Endodermal cell (in vitro differentiated cells): Measurements from ENCODE around the gene ZNF503. TPM values are rescaled to one million over a fixed set of nuclear protein-coding genes. Genes with fewer than 3 reads are reported as not detected.

Experiments used
- DNase-seq: peaks from one replicate; pipeline ENCODE4 v3.0.0-alpha.2; 2017
- H3K27ac ChIP-seq: 2 replicates; pipeline ENCODE4 v1.5.1; 2013; ENCODE audit warnings: mild to moderate bottlenecking, low read depth, low read length, moderate library complexity
- H3K27me3 ChIP-seq: 2 replicates; pipeline ENCODE4 v1.6.1; 2013; ENCODE audit warnings: mild to moderate bottlenecking, low read length, moderate library complexity; ENCODE audit not compliant: insufficient read depth, control insufficient read depth, poor library complexity, severe bottlenecking
- H3K36me3 ChIP-seq: 2 replicates; pipeline ENCODE4 v1.7.0; 2013; ENCODE audit warnings: mild to moderate bottlenecking, low read length, moderate library complexity; ENCODE audit not compliant: control insufficient read depth, insufficient read depth
- H3K4me1 ChIP-seq: one replicate; pipeline ENCODE4 v1.7.0; 2013; ENCODE audit warnings: low read length; ENCODE audit not compliant: control insufficient read depth, insufficient read depth
- H3K4me3 ChIP-seq: 2 replicates; pipeline ENCODE4 v1.5.1; 2013; ENCODE audit warnings: mild to moderate bottlenecking, low read length, moderate library complexity
- H3K9ac ChIP-seq: 2 replicates; pipeline ENCODE4 v1.6.1; 2013; ENCODE audit warnings: mild to moderate bottlenecking, low read length, moderate library complexity; ENCODE audit not compliant: poor library complexity, severe bottlenecking; ENCODE audit errors: extremely low read depth
- H3K9me3 ChIP-seq: 2 replicates; pipeline ENCODE4 v1.6.1; 2013; ENCODE audit warnings: mild to moderate bottlenecking, low read length, moderate library complexity; ENCODE audit not compliant: control insufficient read depth
- H3K27ac Mint-ChIP-seq: 2 replicates; pipeline ENCODE4 v1.8.0; 2020; ENCODE audit warnings: mixed read lengths
- H3K27me3 Mint-ChIP-seq: 2 replicates; pipeline ENCODE4 v1.8.0; 2021; ENCODE audit warnings: mild to moderate bottlenecking, mixed read lengths; ENCODE audit not compliant: insufficient read depth
- H3K36me3 Mint-ChIP-seq: 2 replicates; pipeline ENCODE4 v1.8.0; 2020; ENCODE audit warnings: low read depth, mixed read lengths
- H3K4me1 Mint-ChIP-seq: 2 replicates; pipeline ENCODE4 v1.8.0; 2020; ENCODE audit warnings: mixed read lengths
- H3K4me3 Mint-ChIP-seq: 2 replicates; pipeline ENCODE4 v1.8.0; 2020; ENCODE audit warnings: mild to moderate bottlenecking, moderate library complexity, mixed read lengths
- H3K9me3 Mint-ChIP-seq: 2 replicates; pipeline ENCODE4 v1.8.0; 2020; ENCODE audit warnings: mild to moderate bottlenecking, mixed read lengths
- CTCF ChIP-seq: fragments of 200-600 bp; sonication (generic); conservative IDR thresholded peaks from 2 replicates; pipeline ENCODE4 v1.5.0; 2021; ENCODE audit warnings: antibody characterized with exemption, mild to moderate bottlenecking
- WGBS, 2 experiments: methylation state at CpG; one replicate each; pipeline versions ENCODE4 v1.1.5 to v1.1.7; 2013; ENCODE audit warnings: missing lambda C conversion rate in 2 of 2, mixed read lengths in 1 of 2; ENCODE audit not compliant: insufficient coverage in 1 of 2, insufficient read length in 1 of 2; 5-methylcytosine and 5-hydroxymethylcytosine counted together
- total RNA-seq, 2 donors: library from RNA; stranded (reverse); fragmentation: NEBNext Ultra II Directional in 1 of 2; extraction: Animal tissue kit (Norgen Biotek cat#: 25700) in 1 of 2; gene quantifications; 2 replicates in 1 of 2; 3 replicates in 1 of 2; pipeline ENCODE4 v1.2.1, GENCODE V29; 2021

ZNF503 gene
- total RNA-seq, 2 donors from 2014 or later, result 0.40 to 1.1 TPM

DNA sequence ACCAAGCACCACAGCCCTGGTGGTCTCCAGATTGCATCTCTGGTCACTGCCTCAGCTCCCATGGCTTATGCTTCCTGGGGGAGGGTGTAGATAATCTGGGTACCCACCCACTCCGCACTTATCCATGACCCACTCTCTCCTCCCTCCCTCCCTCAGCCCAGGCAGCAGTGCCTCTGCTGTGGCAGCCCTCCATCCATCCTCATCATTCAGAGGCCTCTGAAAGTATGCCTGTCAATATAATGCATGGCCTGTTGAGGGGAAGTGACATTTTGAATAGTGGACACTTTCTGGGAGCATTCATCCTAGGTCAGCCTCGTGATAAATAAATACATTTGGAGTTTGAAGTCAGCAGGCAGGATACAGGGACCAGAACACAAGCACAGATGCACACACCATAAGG is 23.2 kb downstream of the ZNF503 start:
- WGBS, 2 experiments, result 62 to 83% methylated on average over 1 to 2 of the region's 2 CpGs
- H3K27me3 Mint-ChIP-seq, result peaks cover 20% of the 10 kb centered on the region
- H3K4me3 Mint-ChIP-seq, result no peak overlapping the region
- Histone ChIP-seq H3K27me3 (no peaks in the 10 kb centered on the region), H3K27ac (no peak overlapping the region), H3K4me3 (no peak overlapping the region), H3K9ac (no peak overlapping the region), H3K9me3 (no peaks in the 10 kb centered on the region), H3K4me1 (no peaks in the 10 kb centered on the region), H3K36me3 (no peaks in the 10 kb centered on the region)
- H3K36me3 Mint-ChIP-seq, result no peaks in the 10 kb centered on the region
- TF ChIP-seq CTCF, result no peak
- H3K9me3 Mint-ChIP-seq, result no peaks in the 10 kb centered on the region
- H3K27ac Mint-ChIP-seq, result no peak overlapping the region
- no peak for DNase-seq
- no peaks in the 10 kb centered on the region for H3K4me1 Mint-ChIP-seq

- Mint-ChIP-seq H3K4me3 (no peak overlapping the region), H3K27ac (no peak overlapping the region), H3K9me3 (no peaks in the 10 kb centered on the region), H3K27me3 (peaks cover 20% of the 10 kb centered on the region), H3K4me1 (no peaks in the 10 kb centered on the region), H3K36me3 (no peaks in the 10 kb centered on the region)
- Histone ChIP-seq H3K9me3 (no peaks in the 10 kb centered on the region), H3K4me3 (no peak overlapping the region), H3K36me3 (no peaks in the 10 kb centered on the region), H3K27me3 (no peaks in the 10 kb centered on the region), H3K4me1 (no peaks in the 10 kb centered on the region), H3K27ac (no peak overlapping the region), H3K9ac (no peak overlapping the region)
- WGBS, 2 experiments, result 90 to 93% methylated on average over 2 to 3 of the region's 3 CpGs
- DNase-seq, result no peak
- TF ChIP-seq CTCF, result no peak
Observed at GRCh38 chr10:75377869-75378268, 23.7 kb downstream of the ZNF503 start.

GRCh38 chr10:75375838-75376237 is 25.7 kb downstream of the ZNF503 start:
- 87 to 94% methylated on average over 2 of the region's 2 CpGs for WGBS, 2 experiments

More at GRCh38 chr10:75375838-75376237, 25.7 kb downstream of the ZNF503 start:
- Histone ChIP-seq H3K9ac (no peak overlapping the region), H3K4me3 (no peak overlapping the region), H3K27me3 (no peaks in the 10 kb centered on the region), H3K4me1 (no peaks in the 10 kb centered on the region), H3K27ac (no peak overlapping the region), H3K9me3 (no peaks in the 10 kb centered on the region), H3K36me3 (no peaks in the 10 kb centered on the region)
- Mint-ChIP-seq H3K4me3 (no peak overlapping the region), H3K27me3 (peaks cover 27% of the 10 kb centered on the region), H3K27ac (no peak overlapping the region), H3K4me1 (no peaks in the 10 kb centered on the region), H3K9me3 (no peaks in the 10 kb centered on the region), H3K36me3 (no peaks in the 10 kb centered on the region)
- no peak for TF ChIP-seq CTCF
- no peak for DNase-seq
